Rectal smooth muscle tissue (tissue), 1 donor: ENCODE measurements around the gene SORBS1.

ENCODE experiments used
- H3K27ac ChIP-seq: one replicate; pipeline ENCODE4 v1.7.0; 2013; ENCODE audit warnings: low read depth, low read length, inconsistent platforms
- H3K27me3 ChIP-seq: one replicate; pipeline ENCODE4 v1.7.0; 2013; ENCODE audit warnings: low read length; ENCODE audit not compliant: control insufficient read depth, insufficient read depth
- H3K36me3 ChIP-seq: one replicate; pipeline ENCODE4 v1.7.0; 2013; ENCODE audit warnings: low read length; ENCODE audit not compliant: control insufficient read depth, insufficient read depth
- H3K4me1 ChIP-seq: one replicate; pipeline ENCODE4 v1.7.0; 2013; ENCODE audit warnings: low read length; ENCODE audit not compliant: control insufficient read depth, insufficient read depth
- H3K4me3 ChIP-seq: one replicate; pipeline ENCODE4 v1.7.0; 2013; ENCODE audit warnings: low read length
- H3K9ac ChIP-seq: one replicate; pipeline ENCODE4 v1.7.0; 2013; ENCODE audit warnings: low read length

Gene SORBS1

GRCh38 chr10:95482501-95483233, 78.5 kb downstream of the SORBS1 start:
- no peaks in the 10 kb centered on the region for H3K27me3 ChIP-seq
- no peak overlapping the region for H3K9ac ChIP-seq
- no peak overlapping the region for H3K4me3 ChIP-seq
- peaks cover 49% of the 10 kb centered on the region for H3K4me1 ChIP-seq
- no peaks in the 10 kb centered on the region for H3K36me3 ChIP-seq
- H3K27ac ChIP-seq: peak overlapping the region; percentile 96

GRCh38 chr10:95480901-95481491, 80.2 kb downstream of the SORBS1 start:
- H3K4me3 ChIP-seq: no peak overlapping the region
- H3K9ac ChIP-seq: no peak overlapping the region
- H3K27me3 ChIP-seq: no peaks in the 10 kb centered on the region
- peaks cover 62% of the 10 kb centered on the region for H3K4me1 ChIP-seq
- H3K36me3 ChIP-seq: no peaks in the 10 kb centered on the region
- H3K27ac ChIP-seq: peak overlapping the region; percentile 96

GRCh38 chr10:95480102-95480900, 80.9 kb downstream of the SORBS1 start:
- Histone ChIP-seq H3K27me3 (no peaks in the 10 kb centered on the region), H3K4me1 (peaks cover 66% of the 10 kb centered on the region), H3K36me3 (no peaks in the 10 kb centered on the region), H3K9ac (peak overlapping the region; percentile 22), H3K4me3 (no peak overlapping the region), H3K27ac (peak overlapping the region; percentile 96)

GRCh38 chr10:95478935-95479334, 82.2 kb downstream of the SORBS1 start:
- H3K27me3 ChIP-seq: no peaks in the 10 kb centered on the region
- H3K36me3 ChIP-seq: no peaks in the 10 kb centered on the region
- no peak overlapping the region for H3K4me3 ChIP-seq
- H3K27ac ChIP-seq: peak overlapping the region; percentile 96
- peaks cover 79% of the 10 kb centered on the region for H3K4me1 ChIP-seq
- no peak overlapping the region for H3K9ac ChIP-seq

- no peak overlapping the region for H3K9ac ChIP-seq
- H3K36me3 ChIP-seq: no peaks in the 10 kb centered on the region
- peak overlapping the region; percentile 96 for H3K27ac ChIP-seq
- no peaks in the 10 kb centered on the region for H3K27me3 ChIP-seq
- H3K4me3 ChIP-seq: no peak overlapping the region
- H3K4me1 ChIP-seq: peaks cover 82% of the 10 kb centered on the region
These were observed 83.0 kb downstream of the SORBS1 start for GRCh38 chr10:95478185-95478584.

GRCh38 chr10:95477175-95477520, 84.0 kb downstream of the SORBS1 start:
- Histone ChIP-seq H3K4me1 (peaks cover 75% of the 10 kb centered on the region), H3K27ac (peak overlapping the region; percentile 96), H3K27me3 (no peaks in the 10 kb centered on the region), H3K4me3 (no peak overlapping the region), H3K9ac (no peak overlapping the region), H3K36me3 (no peaks in the 10 kb centered on the region)

GRCh38 chr10:95476469-95477174, 84.5 kb downstream of the SORBS1 start:
- Histone ChIP-seq H3K4me1 (peaks cover 70% of the 10 kb centered on the region), H3K27ac (peak overlapping the region; percentile 96), H3K36me3 (no peaks in the 10 kb centered on the region), H3K27me3 (no peaks in the 10 kb centered on the region), H3K4me3 (no peak overlapping the region), H3K9ac (no peak overlapping the region)

- H3K4me1 ChIP-seq: peaks cover 66% of the 10 kb centered on the region
- no peaks in the 10 kb centered on the region for H3K36me3 ChIP-seq
- peak overlapping the region; percentile 96 for H3K27ac ChIP-seq
- no peak overlapping the region for H3K4me3 ChIP-seq
- H3K9ac ChIP-seq: no peak overlapping the region
- no peaks in the 10 kb centered on the region for H3K27me3 ChIP-seq
These were observed 85.2 kb downstream of the SORBS1 start for GRCh38 chr10:95475827-95476468.

- Histone ChIP-seq H3K27ac (peak overlapping the region; percentile 96), H3K9ac (no peak overlapping the region), H3K27me3 (no peaks in the 10 kb centered on the region), H3K4me1 (peaks cover 61% of the 10 kb centered on the region), H3K36me3 (no peaks in the 10 kb centered on the region), H3K4me3 (no peak overlapping the region)
These were observed 86.2 kb downstream of the SORBS1 start for GRCh38 chr10:95475003-95475383.

- no peaks in the 10 kb centered on the region for H3K36me3 ChIP-seq
- no peak overlapping the region for H3K9ac ChIP-seq
These were observed 86.8 kb downstream of the SORBS1 start for GRCh38 chr10:95474228-95475002.

GRCh38 chr10:95472304-95473088, 88.7 kb downstream of the SORBS1 start:
- Histone ChIP-seq H3K27me3 (no peaks in the 10 kb centered on the region), H3K9ac (no peak overlapping the region), H3K4me1 (peaks cover 56% of the 10 kb centered on the region), H3K27ac (peak overlapping the region; percentile 73), H3K36me3 (no peaks in the 10 kb centered on the region), H3K4me3 (no peak overlapping the region)

More at GRCh38 chr10:95474228-95475002, 86.8 kb downstream of the SORBS1 start:
- Histone ChIP-seq H3K27ac (peak overlapping the region; percentile 96), H3K4me3 (no peak overlapping the region), H3K27me3 (no peaks in the 10 kb centered on the region), H3K4me1 (peaks cover 61% of the 10 kb centered on the region)
